ENCODE data around the gene DALRD3. TPM values are rescaled to one million over a fixed set of nuclear protein-coding genes. Genes with fewer than 3 reads are reported as not detected.

DALRD3 gene
- total and polyA plus RNA-seq, 8 donors, result 2.3 to 74.1 (median 38.2) TPM

- DNase-seq, result peak; percentile 75
- TF ChIP-seq CTCF (IDR thresholded peaks at IDR 0.05) (no peak), EP300 (IDR thresholded peaks at IDR 0.05) (no peak), POLR2A (IDR thresholded peaks at IDR 0.05) (no peak), POLR2AphosphoS5 (IDR thresholded peaks at IDR 0.05) (no peak)
- H3K27me3 ChIP-seq, result no peaks in the 10 kb centered on the region
- H3K9me3 ChIP-seq, result no peaks in the 10 kb centered on the region
- peaks cover 27 to 41% (median 40%) of the 10 kb centered on the region in 4 donors for H3K36me3 ChIP-seq
- intact Hi-C loops (cut with DNase I; ENCODE audit: low total_unique reads), result no loop called here
- peak overlapping the region; percentile 77 to 94 (median 85) for H3K4me3 ChIP-seq
- peak overlapping the region; percentile 98 to 100 (median 99) for H3K27ac ChIP-seq
- H3K4me1 ChIP-seq, result peaks cover 44 to 76% (median 74%) of the 10 kb centered on the region in 4 donors
- WGBS, 5 donors, result 1 to 3% (median 1%) methylated on average over 25 to 51 of the region's 51 CpGs
Measured at GRCh38 chr3:49020330-49021212, 2.2 kb upstream of the DALRD3 start.

GRCh38 chr3:49019941-49020329 is 1.6 kb upstream of the DALRD3 start:
- Histone ChIP-seq H3K27me3 (no peaks in the 10 kb centered on the region), H3K27ac (peak overlapping the region; percentile 98 to 100 (median 99)), H3K4me1 (peaks cover 44 to 71% (median 67%) of the 10 kb centered on the region in 4 donors), H3K4me3 (peak overlapping the region; percentile 77 to 94 (median 85)), H3K36me3 (peaks cover 28 to 41% (median 40%) of the 10 kb centered on the region in 4 donors), H3K9me3 (no peaks in the 10 kb centered on the region)
- intact Hi-C loops (cut with DNase I; ENCODE audit: low total_unique reads), result no loop called here
- peak in 1 of 2 donors; percentile 37 for DNase-seq
- no peak for TF ChIP-seq CTCF (IDR thresholded peaks at IDR 0.05)
- no peak for TF ChIP-seq EP300 (IDR thresholded peaks at IDR 0.05)
- no peak for TF ChIP-seq POLR2A (IDR thresholded peaks at IDR 0.05)
- no peak for TF ChIP-seq POLR2AphosphoS5 (IDR thresholded peaks at IDR 0.05)
- WGBS, 5 donors, result 33 to 54% (median 33%) methylated on average over 11 to 12 of the region's 12 CpGs

- peaks cover 26 to 41% (median 40%) of the 10 kb centered on the region in 4 donors for H3K36me3 ChIP-seq
- 1 to 3% (median 2%) methylated on average over 17 to 18 of the region's 18 CpGs for WGBS, 5 donors
- peaks cover 44 to 61% (median 60%) of the 10 kb centered on the region in 4 donors for H3K4me1 ChIP-seq
- intact Hi-C loops (cut with DNase I; ENCODE audit: low total_unique reads), result no loop called here
- H3K27ac ChIP-seq, result peak overlapping the region; percentile 75 to 99 (median 88)
- DNase-seq, result no peak
- H3K27me3 ChIP-seq, result no peaks in the 10 kb centered on the region
- H3K4me3 ChIP-seq, result peak overlapping the region; percentile 57 to 96 (median 82)
- H3K9me3 ChIP-seq, result no peaks in the 10 kb centered on the region
- no peak for TF ChIP-seq POLR2AphosphoS5 (IDR thresholded peaks at IDR 0.05)
Measured at GRCh38 chr3:49018707-49019006, 277 bp upstream of the DALRD3 start.

GRCh38 chr3:49017229-49017970 is 980 bp downstream of the DALRD3 start:
- H3K36me3 ChIP-seq, result peaks cover 22 to 45% (median 45%) of the 10 kb centered on the region in 4 donors
- no peaks in the 10 kb centered on the region for H3K9me3 ChIP-seq
- peak overlapping the region; percentile 57 to 96 (median 82) for H3K4me3 ChIP-seq
- H3K27me3 ChIP-seq, result no peaks in the 10 kb centered on the region
- intact Hi-C loops (cut with DNase I; ENCODE audit: low total_unique reads), result no loop called here
- no peak for DNase-seq
- WGBS, 5 donors, result 5 to 20% (median 8%) methylated on average over 6 to 23 of the region's 23 CpGs
- peaks cover 35 to 60% (median 58%) of the 10 kb centered on the region in 4 donors for H3K4me1 ChIP-seq
- no peak for TF ChIP-seq POLR2A (IDR thresholded peaks at IDR 0.05)
- TF ChIP-seq CTCF (IDR thresholded peaks at IDR 0.05), result no peak
- TF ChIP-seq POLR2AphosphoS5 (IDR thresholded peaks at IDR 0.05), result no peak
- TF ChIP-seq EP300 (IDR thresholded peaks at IDR 0.05), result no peak
- H3K27ac ChIP-seq, result peak overlapping the region; percentile 75 to 99 (median 88)

Data from stomach (tissue), 9 donors.